NCI-H446 treated with DMSO at 0.1 percent for 48 hours (cell line): ENCODE data around the gene LGALS7.
"Not testable (repeated sequence)": the region's sequence is repeated elsewhere in the genome, so short reads cannot be mapped to it uniquely, and the experiment has no call there.

ENCODE experiments used
- DNase-seq: peaks from one replicate; lab custom pipeline; 2025; lab: John Stamatoyannopoulos, UW

The LGALS7 gene

GRCh38 chr19:38799104-38799503 is 25.8 kb upstream of the LGALS7 start:
- no peak for DNase-seq

GRCh38 chr19:38797781-38798180 is 24.5 kb upstream of the LGALS7 start:
- DNase-seq = not testable (repeated sequence)

- DNase-seq = no peak
These were observed 22.8 kb upstream of the LGALS7 start for GRCh38 chr19:38796154-38796553.

GRCh38 chr19:38795549-38795948 is 22.2 kb upstream of the LGALS7 start:
- DNase-seq = no peak

GRCh38 chr19:38793671-38794070 is 20.4 kb upstream of the LGALS7 start:
- DNase-seq = no peak

- no peak for DNase-seq
These were observed 19.9 kb upstream of the LGALS7 start for GRCh38 chr19:38793177-38793576.

GRCh38 chr19:38792250-38793111 is 19.2 kb upstream of the LGALS7 start:
- no peak for DNase-seq

GRCh38 chr19:38791451-38792064 is 18.2 kb upstream of the LGALS7 start:
- DNase-seq = not testable (repeated sequence)

GRCh38 chr19:38790507-38791403 is 17.4 kb upstream of the LGALS7 start:
- DNase-seq = not testable (repeated sequence)

GRCh38 chr19:38788478-38789243 is 15.3 kb upstream of the LGALS7 start, which contains the start of gene LGALS7B:
LGALS7B (plus strand) TSS chr19:38789200; CDS start chr19:38789227, 27 bp downstream.
- DNase-seq = no peak

- no peak for DNase-seq
These were observed 13.4 kb upstream of the LGALS7 start for GRCh38 chr19:38786572-38787265.

GRCh38 chr19:38786061-38786460 is 12.7 kb upstream of the LGALS7 start:
- DNase-seq = not testable (repeated sequence)

- DNase-seq = no peak
These were observed 11.9 kb upstream of the LGALS7 start for GRCh38 chr19:38785187-38785699.

- no peak for DNase-seq
These were observed 10.9 kb upstream of the LGALS7 start for GRCh38 chr19:38784224-38784623.

- DNase-seq = not testable (repeated sequence)
These were observed 8.9 kb upstream of the LGALS7 start for GRCh38 chr19:38782212-38782611.

- DNase-seq = no peak
These were observed 7.7 kb upstream of the LGALS7 start for GRCh38 chr19:38781058-38781457.

GRCh38 chr19:38780443-38780842 is 7.1 kb upstream of the LGALS7 start:
- DNase-seq = no peak

GRCh38 chr19:38778733-38779132 is 5.4 kb upstream of the LGALS7 start:
- DNase-seq = no peak

GRCh38 chr19:38774181-38774950 is 1.0 kb upstream of the LGALS7 start:
- DNase-seq = no peak

GRCh38 chr19:38771569-38771968 is 1.7 kb downstream of the LGALS7 start:
- DNase-seq = not testable (repeated sequence)
